Astrocyte of the spinal cord (primary cell): Measurements from ENCODE around the gene ABCB9.
A peak's percentile ranks its signal among the peaks of the same experiment; 100 is the strongest.

Source experiments
- DNase-seq: peaks from one replicate; pipeline ENCODE4 v3.0.0; 2011; ENCODE audit warnings: low read depth, low spot score
- H3K4me3 ChIP-seq: 2 replicates; pipeline ENCODE4 v1.5.1; 2011; ENCODE audit warnings: low read depth, mild to moderate bottlenecking, low read length, moderate library complexity
- CTCF ChIP-seq: IDR thresholded peaks from 2 replicates; pipeline ENCODE4 v1.5.1; 2012; ENCODE audit warnings: low read depth, mild to moderate bottlenecking, low read length, inconsistent platforms
- in situ Hi-C: cut with HindIII; loops from 2 replicates; pipeline ENCODE4 v1.10.0; 2017; ENCODE audit warnings: low sequenced_read_pairs

Gene ABCB9

GRCh38 chr12:122974274-122974891 is 8.1 kb upstream of the ABCB9 start:
- peak; percentile 99 for DNase-seq
- in situ Hi-C loops: no loop called here
- peak overlapping the region; percentile 96 for H3K4me3 ChIP-seq
- TF ChIP-seq CTCF: no peak

GRCh38 chr12:122969676-122970075 is 3.4 kb upstream of the ABCB9 start:
- no peak for TF ChIP-seq CTCF
- in situ Hi-C loops: no loop called here
- DNase-seq: no peak
- no peak overlapping the region for H3K4me3 ChIP-seq

- in situ Hi-C loops: no loop called here
- no peak for TF ChIP-seq CTCF
- no peak overlapping the region for H3K4me3 ChIP-seq
- DNase-seq: no peak
Measured at GRCh38 chr12:122968104-122968503, 1.8 kb upstream of the ABCB9 start.

GRCh38 chr12:122966743-122967550 is 684 bp upstream of the ABCB9 start:
- no peak for TF ChIP-seq CTCF
- no peak overlapping the region for H3K4me3 ChIP-seq
- in situ Hi-C loops: no loop called here
- no peak for DNase-seq

- in situ Hi-C loops: no loop called here
- H3K4me3 ChIP-seq: peak overlapping the region; percentile 80
- no peak for DNase-seq
- no peak for TF ChIP-seq CTCF
Measured at GRCh38 chr12:122965321-122965751, 927 bp downstream of the ABCB9 start.

GRCh38 chr12:122964439-122965257 is 1.6 kb downstream of the ABCB9 start:
- no peak overlapping the region for H3K4me3 ChIP-seq
- no peak for DNase-seq
- no peak for TF ChIP-seq CTCF
- in situ Hi-C loops: no loop called here
